ENCODE data around the gene ASCC1. TPM values are rescaled to one million over a fixed set of nuclear protein-coding genes. Genes with fewer than 3 reads are reported as not detected.

The ASCC1 gene
- total and polyA plus RNA-seq, 2 of the 13 experiments (the other 11 are each of a cell fraction or from before 2014, with no cell fraction given), result 21.6 to 30.1 TPM

DNA sequence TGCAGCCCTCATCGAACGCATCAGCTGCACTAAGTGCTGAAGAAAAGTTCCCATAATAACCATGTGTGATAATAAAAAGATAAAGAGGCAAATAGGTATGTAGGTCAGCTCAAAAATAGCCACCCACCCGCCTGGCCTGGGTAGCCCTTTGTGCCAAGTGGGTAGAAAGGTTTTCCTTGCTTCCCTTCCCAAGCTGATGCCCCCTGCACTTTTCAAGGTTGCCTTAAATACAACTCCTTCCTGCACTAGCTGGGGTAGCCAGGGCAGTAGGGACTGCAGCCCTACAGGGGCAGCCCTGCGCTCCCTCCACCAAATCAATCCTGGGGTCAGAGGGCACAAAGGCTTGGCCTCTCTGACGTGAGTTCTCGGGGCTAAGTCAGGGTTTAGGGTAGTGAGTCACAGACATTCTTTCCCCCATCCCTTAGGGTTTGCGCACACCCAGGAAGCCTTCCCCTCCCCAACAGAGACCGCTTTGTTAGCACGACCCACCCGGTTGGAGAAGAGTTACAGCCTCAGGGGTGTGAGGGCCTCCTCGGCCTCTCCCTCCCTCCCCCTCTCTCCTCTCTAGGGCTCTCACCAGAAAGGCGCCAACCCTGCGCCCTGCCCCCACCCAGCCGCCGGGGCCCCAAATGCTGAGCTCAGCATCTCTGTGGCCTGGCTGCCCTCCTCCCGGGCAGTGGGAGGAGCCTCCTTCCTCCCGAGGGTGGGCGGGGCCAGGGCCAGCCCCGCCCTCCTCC is 44.3 kb upstream of the ASCC1 start (continued):
- TF ChIP-seq, protein P1, sequence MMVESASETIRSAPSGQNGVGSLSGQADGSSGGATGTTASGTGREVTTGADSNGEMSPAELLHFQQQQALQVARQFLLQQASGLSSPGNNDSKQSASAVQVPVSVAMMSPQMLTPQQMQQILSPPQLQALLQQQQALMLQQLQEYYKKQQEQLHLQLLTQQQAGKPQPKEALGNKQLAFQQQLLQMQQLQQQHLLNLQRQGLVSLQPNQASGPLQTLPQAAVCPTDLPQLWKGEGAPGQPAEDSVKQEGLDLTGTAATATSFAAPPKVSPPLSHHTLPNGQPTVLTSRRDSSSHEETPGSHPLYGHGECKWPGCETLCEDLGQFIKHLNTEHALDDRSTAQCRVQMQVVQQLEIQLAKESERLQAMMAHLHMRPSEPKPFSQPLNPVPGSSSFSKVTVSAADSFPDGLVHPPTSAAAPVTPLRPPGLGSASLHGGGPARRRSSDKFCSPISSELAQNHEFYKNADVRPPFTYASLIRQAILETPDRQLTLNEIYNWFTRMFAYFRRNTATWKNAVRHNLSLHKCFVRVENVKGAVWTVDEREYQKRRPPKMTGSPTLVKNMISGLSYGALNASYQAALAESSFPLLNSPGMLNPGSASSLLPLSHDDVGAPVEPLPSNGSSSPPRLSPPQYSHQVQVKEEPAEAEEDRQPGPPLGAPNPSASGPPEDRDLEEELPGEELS (CRISPR knock-in tag; IDR thresholded peaks at IDR 0.05), result peak; percentile 55
- TF ChIP-seq, protein P2, sequence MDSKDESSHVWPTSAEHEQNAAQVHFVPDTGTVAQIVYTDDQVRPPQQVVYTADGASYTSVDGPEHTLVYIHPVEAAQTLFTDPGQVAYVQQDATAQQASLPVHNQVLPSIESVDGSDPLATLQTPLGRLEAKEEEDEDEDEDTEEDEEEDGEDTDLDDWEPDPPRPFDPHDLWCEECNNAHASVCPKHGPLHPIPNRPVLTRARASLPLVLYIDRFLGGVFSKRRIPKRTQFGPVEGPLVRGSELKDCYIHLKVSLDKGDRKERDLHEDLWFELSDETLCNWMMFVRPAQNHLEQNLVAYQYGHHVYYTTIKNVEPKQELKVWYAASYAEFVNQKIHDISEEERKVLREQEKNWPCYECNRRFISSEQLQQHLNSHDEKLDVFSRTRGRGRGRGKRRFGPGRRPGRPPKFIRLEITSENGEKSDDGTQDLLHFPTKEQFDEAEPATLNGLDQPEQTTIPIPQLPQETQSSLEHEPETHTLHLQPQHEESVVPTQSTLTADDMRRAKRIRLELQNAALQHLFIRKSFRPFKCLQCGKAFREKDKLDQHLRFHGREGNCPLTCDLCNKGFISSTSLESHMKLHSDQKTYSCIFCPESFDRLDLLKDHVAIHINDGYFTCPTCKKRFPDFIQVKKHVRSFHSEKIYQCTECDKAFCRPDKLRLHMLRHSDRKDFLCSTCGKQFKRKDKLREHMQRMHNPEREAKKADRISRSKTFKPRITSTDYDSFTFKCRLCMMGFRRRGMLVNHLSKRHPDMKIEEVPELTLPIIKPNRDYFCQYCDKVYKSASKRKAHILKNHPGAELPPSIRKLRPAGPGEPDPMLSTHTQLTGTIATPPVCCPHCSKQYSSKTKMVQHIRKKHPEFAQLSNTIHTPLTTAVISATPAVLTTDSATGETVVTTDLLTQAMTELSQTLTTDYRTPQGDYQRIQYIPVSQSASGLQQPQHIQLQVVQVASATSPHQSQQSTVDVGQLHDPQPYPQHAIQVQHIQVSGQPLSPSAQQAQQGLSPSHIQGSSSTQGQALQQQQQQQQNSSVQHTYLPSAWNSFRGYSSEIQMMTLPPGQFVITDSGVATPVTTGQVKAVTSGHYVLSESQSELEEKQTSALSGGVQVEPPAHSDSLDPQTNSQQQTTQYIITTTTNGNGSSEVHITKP (CRISPR knock-in tag; IDR thresholded peaks at IDR 0.05; ENCODE audit: low read depth), result 0 out of 2 replicates have a peak, but pooled peaks have one; percentile 55
- TF ChIP-seq ZNF335 (CRISPR knock-in tag; IDR thresholded peaks at IDR 0.05) (0 out of 2 replicates have a peak, but pooled peaks have one; percentile 0), HNRNPUL1 (IDR thresholded peaks at IDR 0.05; ENCODE audit: low read depth, low read length) (no peak), ZNF746 (CRISPR knock-in tag; IDR thresholded peaks at IDR 0.05) (peak; percentile 95), HMGA1 (CRISPR knock-in tag; conservative IDR thresholded peaks at IDR 0.05) (no peak), MYC (CRISPR knock-in tag; IDR thresholded peaks at IDR 0.05; ENCODE audit: borderline replicate concordance) (peak; percentile 63; the same call in 1 of the 2 replicates), ZFP82 (CRISPR knock-in tag; IDR thresholded peaks at IDR 0.05; ENCODE audit: borderline replicate concordance) (peak; percentile 75; the same call in 1 of the 2 replicates), HNRNPL (IDR thresholded peaks at IDR 0.05; ENCODE audit: low read depth, low read length) (peak; percentile 73; the same call in 1 of the 2 replicates), ZNF333 (CRISPR knock-in tag; IDR thresholded peaks at IDR 0.05; ENCODE audit: borderline replicate concordance) (no peak), JUNB (CRISPR knock-in tag; IDR thresholded peaks at IDR 0.05; ENCODE audit: borderline replicate concordance) (no peak)
- TF ChIP-seq, protein P3, sequence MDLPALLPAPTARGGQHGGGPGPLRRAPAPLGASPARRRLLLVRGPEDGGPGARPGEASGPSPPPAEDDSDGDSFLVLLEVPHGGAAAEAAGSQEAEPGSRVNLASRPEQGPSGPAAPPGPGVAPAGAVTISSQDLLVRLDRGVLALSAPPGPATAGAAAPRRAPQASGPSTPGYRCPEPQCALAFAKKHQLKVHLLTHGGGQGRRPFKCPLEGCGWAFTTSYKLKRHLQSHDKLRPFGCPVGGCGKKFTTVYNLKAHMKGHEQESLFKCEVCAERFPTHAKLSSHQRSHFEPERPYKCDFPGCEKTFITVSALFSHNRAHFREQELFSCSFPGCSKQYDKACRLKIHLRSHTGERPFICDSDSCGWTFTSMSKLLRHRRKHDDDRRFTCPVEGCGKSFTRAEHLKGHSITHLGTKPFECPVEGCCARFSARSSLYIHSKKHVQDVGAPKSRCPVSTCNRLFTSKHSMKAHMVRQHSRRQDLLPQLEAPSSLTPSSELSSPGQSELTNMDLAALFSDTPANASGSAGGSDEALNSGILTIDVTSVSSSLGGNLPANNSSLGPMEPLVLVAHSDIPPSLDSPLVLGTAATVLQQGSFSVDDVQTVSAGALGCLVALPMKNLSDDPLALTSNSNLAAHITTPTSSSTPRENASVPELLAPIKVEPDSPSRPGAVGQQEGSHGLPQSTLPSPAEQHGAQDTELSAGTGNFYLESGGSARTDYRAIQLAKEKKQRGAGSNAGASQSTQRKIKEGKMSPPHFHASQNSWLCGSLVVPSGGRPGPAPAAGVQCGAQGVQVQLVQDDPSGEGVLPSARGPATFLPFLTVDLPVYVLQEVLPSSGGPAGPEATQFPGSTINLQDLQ (CRISPR knock-in tag; IDR thresholded peaks at IDR 0.05), result no peak
- TF ChIP-seq, protein P4, sequence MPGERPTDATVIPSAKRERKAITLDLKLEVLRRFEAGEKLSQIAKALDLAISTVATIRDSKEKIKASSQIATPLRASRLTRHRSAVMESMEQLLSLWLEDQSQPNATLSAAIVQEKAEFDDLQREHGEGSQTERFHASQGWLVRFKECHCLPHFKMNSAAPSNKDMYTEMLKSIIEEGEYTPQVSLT (CRISPR knock-in tag; IDR thresholded peaks at IDR 0.05; ENCODE audit: borderline replicate concordance, low read depth), result no peak
- TF ChIP-seq, protein P5, sequence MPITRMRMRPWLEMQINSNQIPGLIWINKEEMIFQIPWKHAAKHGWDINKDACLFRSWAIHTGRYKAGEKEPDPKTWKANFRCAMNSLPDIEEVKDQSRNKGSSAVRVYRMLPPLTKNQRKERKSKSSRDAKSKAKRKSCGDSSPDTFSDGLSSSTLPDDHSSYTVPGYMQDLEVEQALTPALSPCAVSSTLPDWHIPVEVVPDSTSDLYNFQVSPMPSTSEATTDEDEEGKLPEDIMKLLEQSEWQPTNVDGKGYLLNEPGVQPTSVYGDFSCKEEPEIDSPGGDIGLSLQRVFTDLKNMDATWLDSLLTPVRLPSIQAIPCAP (CRISPR knock-in tag; IDR thresholded peaks at IDR 0.05; ENCODE audit: low read depth), result peak; percentile 37; the same call in 1 of the 2 replicates
- TF ChIP-seq, protein P6, sequence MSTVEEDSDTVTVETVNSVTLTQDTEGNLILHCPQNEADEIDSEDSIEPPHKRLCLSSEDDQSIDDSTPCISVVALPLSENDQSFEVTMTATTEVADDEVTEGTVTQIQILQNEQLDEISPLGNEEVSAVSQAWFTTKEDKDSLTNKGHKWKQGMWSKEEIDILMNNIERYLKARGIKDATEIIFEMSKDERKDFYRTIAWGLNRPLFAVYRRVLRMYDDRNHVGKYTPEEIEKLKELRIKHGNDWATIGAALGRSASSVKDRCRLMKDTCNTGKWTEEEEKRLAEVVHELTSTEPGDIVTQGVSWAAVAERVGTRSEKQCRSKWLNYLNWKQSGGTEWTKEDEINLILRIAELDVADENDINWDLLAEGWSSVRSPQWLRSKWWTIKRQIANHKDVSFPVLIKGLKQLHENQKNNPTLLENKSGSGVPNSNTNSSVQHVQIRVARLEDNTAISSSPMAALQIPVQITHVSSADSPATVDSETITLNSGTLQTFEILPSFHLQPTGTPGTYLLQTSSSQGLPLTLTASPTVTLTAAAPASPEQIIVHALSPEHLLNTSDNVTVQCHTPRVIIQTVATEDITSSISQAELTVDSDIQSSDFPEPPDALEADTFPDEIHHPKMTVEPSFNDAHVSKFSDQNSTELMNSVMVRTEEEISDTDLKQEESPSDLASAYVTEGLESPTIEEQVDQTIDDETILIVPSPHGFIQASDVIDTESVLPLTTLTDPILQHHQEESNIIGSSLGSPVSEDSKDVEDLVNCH (CRISPR knock-in tag; IDR thresholded peaks at IDR 0.05), result no peak; the same call in 1 of the 2 replicates

Data from HepG2 (cell line).